Dendritic cell treated with granulocyte-macrophage colony-stimulating factor and Interleukin-4, amounts not matched to agents 40 ng/mL and 50 ng/mL, for 4 days (primary cell): ENCODE data around the gene BST2.

Experiments
- H3K27ac Mint-ChIP-seq: one replicate; pipeline ENCODE4 v1.8.0; 2022; ENCODE audit warnings: mild to moderate bottlenecking, mixed read lengths
- H3K27me3 Mint-ChIP-seq: one replicate; pipeline ENCODE4 v1.8.0; 2022; ENCODE audit warnings: mild to moderate bottlenecking, mixed read lengths
- H3K36me3 Mint-ChIP-seq: one replicate; pipeline ENCODE4 v1.8.0; 2022; ENCODE audit warnings: low read depth, mixed read lengths
- H3K4me1 Mint-ChIP-seq: one replicate; pipeline ENCODE4 v1.8.0; 2022; ENCODE audit warnings: low read depth, mixed read lengths
- H3K4me3 Mint-ChIP-seq: one replicate; pipeline ENCODE4 v1.8.0; 2022; ENCODE audit warnings: mild to moderate bottlenecking, moderate library complexity, mixed read lengths
- H3K9me3 Mint-ChIP-seq: one replicate; pipeline ENCODE4 v1.8.0; 2022; ENCODE audit warnings: mixed read lengths
- intact Hi-C: fragments of 100-400 bp; cut with micrococcal nuclease; formaldehyde crosslinking; loops from one replicate; pipeline ENCODE4 v1.15.0; 2022

BST2 gene

DNA sequence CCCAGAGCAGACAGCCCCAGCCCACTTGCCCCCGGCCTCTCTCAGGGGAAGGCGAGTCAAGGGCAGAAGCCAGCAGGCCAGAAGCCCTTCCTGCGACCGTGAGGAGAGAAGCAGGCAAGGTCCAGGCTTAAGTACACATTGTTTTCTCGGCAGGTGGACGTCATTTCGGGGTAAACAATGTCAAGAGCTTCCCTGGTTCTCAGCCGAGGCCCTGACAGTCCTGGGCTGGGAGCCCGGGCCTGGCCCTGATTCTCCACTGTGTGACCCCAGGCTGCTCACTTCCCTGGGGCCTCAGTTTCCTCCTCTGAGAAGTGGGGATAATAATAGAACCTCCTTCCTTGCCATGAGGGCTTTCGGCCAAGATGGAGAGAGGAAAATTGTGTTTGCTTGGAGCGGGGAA lies 47.7 kb downstream of the BST2 start:
- Mint-ChIP-seq H3K27ac (no peak overlapping the region), H3K9me3 (no peaks in the 10 kb centered on the region), H3K36me3 (no peaks in the 10 kb centered on the region), H3K4me1 (peaks cover 7% of the 10 kb centered on the region), H3K4me3 (no peak overlapping the region), H3K27me3 (peaks cover 18% of the 10 kb centered on the region)
- intact Hi-C loops, result no loop called here

DNA sequence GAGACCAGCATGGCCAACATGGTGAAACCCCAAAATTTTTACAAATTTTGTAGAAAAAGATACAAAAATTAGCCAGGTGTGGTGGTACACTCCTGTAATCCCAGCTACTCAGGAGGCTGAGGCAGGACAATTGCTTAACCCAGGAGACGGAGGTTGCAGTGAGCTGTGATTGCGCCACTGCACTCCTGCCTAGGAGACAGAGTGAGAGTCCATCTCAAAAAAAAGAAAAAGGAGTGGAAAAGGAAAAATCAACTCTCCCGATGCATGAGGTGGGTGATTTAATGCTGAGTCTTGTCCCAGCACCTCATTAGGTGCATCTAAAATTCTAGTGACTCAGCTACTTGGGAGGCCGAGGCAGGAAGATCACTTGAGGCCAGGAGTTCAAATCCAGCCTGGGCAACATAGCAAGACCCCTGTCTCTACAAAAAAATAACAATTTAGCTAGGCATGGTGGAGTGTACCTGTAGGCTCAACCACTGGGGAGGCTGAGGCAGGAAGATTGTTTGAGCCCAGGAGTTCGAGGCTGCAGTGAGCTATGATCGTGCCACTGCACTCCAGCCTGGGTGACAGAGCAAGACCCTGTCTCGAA lies 48.3 kb downstream of the BST2 start:
- Mint-ChIP-seq H3K36me3 (no peaks in the 10 kb centered on the region), H3K27ac (no peak overlapping the region), H3K9me3 (no peaks in the 10 kb centered on the region), H3K27me3 (peaks cover 14% of the 10 kb centered on the region), H3K4me3 (no peak overlapping the region), H3K4me1 (peaks cover 8% of the 10 kb centered on the region)
- intact Hi-C loops, result no loop called here

DNA sequence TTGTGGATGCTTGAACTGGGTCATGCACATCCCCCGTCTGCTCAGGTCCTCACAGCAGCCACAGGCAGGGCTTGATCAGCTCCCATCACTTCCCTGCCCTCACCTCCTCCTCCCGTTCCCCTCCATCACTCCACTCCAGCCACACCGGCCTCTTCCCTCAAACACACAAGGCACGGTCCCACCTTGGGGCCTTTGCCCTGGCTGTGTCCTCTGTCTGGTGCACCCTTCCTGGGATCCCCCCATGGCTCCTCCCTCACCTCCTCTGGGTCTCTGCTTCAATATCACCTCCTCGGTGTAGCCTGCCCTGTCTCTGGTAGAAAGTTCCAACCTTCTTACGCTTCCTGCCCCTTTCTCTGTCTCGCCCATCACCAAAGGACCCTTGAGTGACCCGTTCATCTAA lies 52.0 kb downstream of the BST2 start:
- Mint-ChIP-seq H3K9me3 (no peaks in the 10 kb centered on the region), H3K36me3 (no peaks in the 10 kb centered on the region), H3K4me1 (peaks cover 20% of the 10 kb centered on the region), H3K4me3 (no peak overlapping the region), H3K27ac (no peak overlapping the region), H3K27me3 (peaks cover 46% of the 10 kb centered on the region)
- intact Hi-C loops, result no loop called here
